Testis (tissue), 2 donors: ENCODE measurements around the gene PPP2R1B.

ENCODE experiments used
- POLR2A ChIP-seq: fragments of 450-650 bp; IDR thresholded peaks from one replicate; pipeline ENCODE4 v1.6.1; 2017; ENCODE audit warnings: antibody characterized with exemption, mild to moderate bottlenecking, moderate library complexity
- TF ChIP-seq, protein P1 (sequence below), 3 experiments: fragments of 450-650 bp in 2 of 3; fragments of 200-600 bp in 1 of 3; sonication (generic) in 1 of 3; IDR thresholded peaks; one replicate each; pipeline ENCODE4 v1.5.1; 2016 to 2019; ENCODE audit warnings: antibody characterized with exemption in 3 of 3, mild to moderate bottlenecking in 2 of 3, moderate library complexity in 1 of 3

DNA sequence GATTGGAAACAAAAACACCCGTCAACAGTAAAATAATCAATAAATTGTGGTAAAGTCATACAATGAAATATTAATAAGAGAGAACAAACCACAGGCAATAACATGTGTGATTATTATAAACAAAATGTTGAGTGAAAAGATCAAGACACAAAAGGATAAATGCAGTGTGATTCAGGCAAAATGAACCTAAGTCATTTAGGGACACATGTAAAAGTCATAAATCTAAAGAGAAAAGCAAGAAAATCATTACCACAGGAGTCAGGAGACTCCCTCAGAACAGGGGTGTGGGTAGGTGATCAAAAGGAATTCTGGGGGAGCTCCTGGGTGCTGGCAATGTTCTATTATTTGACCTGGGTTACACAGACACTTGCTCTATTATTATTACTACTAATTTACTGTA is 47.9 kb upstream of the PPP2R1B start:
- TF ChIP-seq, protein P1, sequence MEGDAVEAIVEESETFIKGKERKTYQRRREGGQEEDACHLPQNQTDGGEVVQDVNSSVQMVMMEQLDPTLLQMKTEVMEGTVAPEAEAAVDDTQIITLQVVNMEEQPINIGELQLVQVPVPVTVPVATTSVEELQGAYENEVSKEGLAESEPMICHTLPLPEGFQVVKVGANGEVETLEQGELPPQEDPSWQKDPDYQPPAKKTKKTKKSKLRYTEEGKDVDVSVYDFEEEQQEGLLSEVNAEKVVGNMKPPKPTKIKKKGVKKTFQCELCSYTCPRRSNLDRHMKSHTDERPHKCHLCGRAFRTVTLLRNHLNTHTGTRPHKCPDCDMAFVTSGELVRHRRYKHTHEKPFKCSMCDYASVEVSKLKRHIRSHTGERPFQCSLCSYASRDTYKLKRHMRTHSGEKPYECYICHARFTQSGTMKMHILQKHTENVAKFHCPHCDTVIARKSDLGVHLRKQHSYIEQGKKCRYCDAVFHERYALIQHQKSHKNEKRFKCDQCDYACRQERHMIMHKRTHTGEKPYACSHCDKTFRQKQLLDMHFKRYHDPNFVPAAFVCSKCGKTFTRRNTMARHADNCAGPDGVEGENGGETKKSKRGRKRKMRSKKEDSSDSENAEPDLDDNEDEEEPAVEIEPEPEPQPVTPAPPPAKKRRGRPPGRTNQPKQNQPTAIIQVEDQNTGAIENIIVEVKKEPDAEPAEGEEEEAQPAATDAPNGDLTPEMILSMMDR (IDR thresholded peaks at IDR 0.05): no peak
- no peak for TF ChIP-seq POLR2A
